GM12891 (cell line): ENCODE measurements around the gene TASP1.

ENCODE experiments used
- POLR2A ChIP-seq: IDR thresholded peaks from 2 replicates; pipeline ENCODE4 v1.6.1; 2011; ENCODE audit warnings: low read depth, low read length, control low read depth
- POLR2AphosphoS5 ChIP-seq: IDR thresholded peaks from 2 replicates; pipeline ENCODE4 v1.6.1; 2011; ENCODE audit warnings: low read depth, low read length, control low read depth
- SPI1 ChIP-seq: IDR thresholded peaks from 2 replicates; pipeline ENCODE4 v1.6.1; 2011; ENCODE audit warnings: low read depth, low read length, control low read depth

DNA sequence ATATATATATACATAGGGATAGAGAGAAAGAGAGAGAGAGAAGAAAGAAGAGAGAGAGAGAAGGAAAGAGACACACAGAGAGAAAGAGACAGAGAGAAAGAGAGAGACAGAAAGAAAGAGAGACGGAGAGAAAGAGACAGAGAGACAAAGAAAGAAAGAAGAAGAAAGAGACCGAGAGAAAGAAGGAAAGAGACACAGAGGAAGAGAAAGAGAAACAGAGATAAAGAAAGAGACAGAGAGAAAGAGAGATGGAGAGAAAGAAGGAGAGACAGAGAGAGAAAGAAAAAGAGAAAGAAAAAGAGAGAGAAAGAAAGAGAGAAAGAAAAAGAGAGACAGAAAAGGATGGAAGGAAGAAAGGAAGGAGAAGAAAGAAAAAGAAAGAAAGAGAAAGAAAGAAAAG is 46.9 kb upstream of the TASP1 start:
- TF ChIP-seq POLR2AphosphoS5 (no peak), POLR2A (no peak), SPI1 (no peak)
